T-helper 2 cell (primary cell): Measurements from ENCODE around the gene ANKRD44.

Experiments used
- DNase-seq, 5 experiments: peaks; one replicate each; pipeline versions ENCODE4 v3.0.0 to v3.0.0-alpha.2; 2012 to 2022

The ANKRD44 gene

GRCh38 chr2:196980001-196980400, 330.6 kb downstream of the ANKRD44 start:
- DNase-seq: no peak

- no peak for DNase-seq
These were observed 333.1 kb downstream of the ANKRD44 start for GRCh38 chr2:196977507-196977906.

- DNase-seq: no peak
These were observed 335.6 kb downstream of the ANKRD44 start for GRCh38 chr2:196974970-196975369.

- peak in 1 of 5 experiments; percentile 24 for DNase-seq
These were observed 338.9 kb downstream of the ANKRD44 start for GRCh38 chr2:196971574-196972279.

GRCh38 chr2:196970099-196970498, 340.5 kb downstream of the ANKRD44 start:
- DNase-seq: peak in 1 of 5 experiments; percentile 62

GRCh38 chr2:196968516-196968915, 342.1 kb downstream of the ANKRD44 start:
- no peak for DNase-seq

- no peak for DNase-seq
These were observed 342.8 kb downstream of the ANKRD44 start for GRCh38 chr2:196967775-196968174.

- no peak for DNase-seq
These were observed 343.5 kb downstream of the ANKRD44 start for GRCh38 chr2:196967116-196967515.

- DNase-seq: no peak
These were observed 344.5 kb downstream of the ANKRD44 start for GRCh38 chr2:196966061-196966460.

GRCh38 chr2:196965651-196966050, 344.9 kb downstream of the ANKRD44 start:
- DNase-seq: no peak

- no peak for DNase-seq
These were observed 346.6 kb downstream of the ANKRD44 start for GRCh38 chr2:196963961-196964360.

GRCh38 chr2:196963043-196963442, 347.5 kb downstream of the ANKRD44 start:
- no peak for DNase-seq

- peak in 1 of 5 experiments; percentile 52 for DNase-seq
These were observed 348.3 kb downstream of the ANKRD44 start for GRCh38 chr2:196962325-196962724.

- DNase-seq: peak in 1 of 5 experiments; percentile 76
These were observed 348.7 kb downstream of the ANKRD44 start for GRCh38 chr2:196961889-196962288.

GRCh38 chr2:196959734-196960338, 350.7 kb downstream of the ANKRD44 start:
- no peak for DNase-seq

- no peak for DNase-seq
These were observed 351.3 kb downstream of the ANKRD44 start for GRCh38 chr2:196959281-196959680.

- DNase-seq: no peak
These were observed 352.6 kb downstream of the ANKRD44 start for GRCh38 chr2:196957881-196958525.

GRCh38 chr2:196957442-196957841, 353.1 kb downstream of the ANKRD44 start:
- no peak for DNase-seq

GRCh38 chr2:196956069-196956468, 354.5 kb downstream of the ANKRD44 start:
- DNase-seq: no peak

GRCh38 chr2:196955036-196955435, 355.5 kb downstream of the ANKRD44 start:
- no peak for DNase-seq

- DNase-seq: no peak
These were observed 356.6 kb downstream of the ANKRD44 start for GRCh38 chr2:196954001-196954400.

- DNase-seq: no peak
These were observed 357.6 kb downstream of the ANKRD44 start for GRCh38 chr2:196952936-196953335.

GRCh38 chr2:196951973-196952372, 358.6 kb downstream of the ANKRD44 start:
- DNase-seq: no peak

GRCh38 chr2:196949116-196949515, 361.5 kb downstream of the ANKRD44 start:
- no peak for DNase-seq
